Trophoblast cell (in vitro differentiated cells and primary cell): ENCODE data around the gene DAG1.

Experiments
- DNase-seq, 2 donors: peaks; one replicate each; pipeline ENCODE4 v3.0.0-alpha.2; 2016
- H2AFZ ChIP-seq: 2 replicates; pipeline ENCODE4 v1.6.1; 2013; ENCODE audit warnings: low read length, moderate library complexity, mild to moderate bottlenecking; ENCODE audit not compliant: insufficient read depth, poor library complexity
- H2AK5ac ChIP-seq: 2 replicates; pipeline ENCODE4 v1.6.1; 2013; ENCODE audit warnings: mild to moderate bottlenecking, low read length
- H2BK120ac ChIP-seq: 2 replicates; pipeline ENCODE4 v1.6.1; 2013; ENCODE audit warnings: low read length, mild to moderate bottlenecking, moderate library complexity; ENCODE audit not compliant: insufficient read depth, poor library complexity
- H2BK12ac ChIP-seq: 2 replicates; pipeline ENCODE4 v1.6.1; 2013; ENCODE audit warnings: mild to moderate bottlenecking, low read length, moderate library complexity
- H2BK5ac ChIP-seq: 2 replicates; pipeline ENCODE4 v1.6.1; 2013; ENCODE audit warnings: low read length, low read depth, moderate library complexity, mild to moderate bottlenecking; ENCODE audit not compliant: poor library complexity
- H3K14ac ChIP-seq: 2 replicates; pipeline ENCODE4 v1.6.1; 2013; ENCODE audit warnings: mild to moderate bottlenecking, low read length
- H3K18ac ChIP-seq: 2 replicates; pipeline ENCODE4 v1.6.1; 2013; ENCODE audit warnings: mild to moderate bottlenecking, low read length
- H3K23ac ChIP-seq: 2 replicates; pipeline ENCODE4 v1.6.1; 2013; ENCODE audit warnings: low read length
- H3K27ac ChIP-seq: 2 replicates; pipeline ENCODE4 v1.5.1; 2013; ENCODE audit warnings: low read depth, mild to moderate bottlenecking, inconsistent platforms, low read length, moderate library complexity
- H3K27me3 ChIP-seq: 2 replicates; pipeline ENCODE4 v1.6.1; 2013; ENCODE audit warnings: inconsistent platforms, mild to moderate bottlenecking, low read length, moderate library complexity; ENCODE audit not compliant: insufficient read depth
- H3K36me3 ChIP-seq, 2 experiments: 1 replicate in 1 of 2; 2 replicates in 1 of 2; pipeline ENCODE4 v1.6.1; 2013; ENCODE audit warnings: low read length in 2 of 2, mild to moderate bottlenecking in 2 of 2, moderate library complexity in 1 of 2; ENCODE audit not compliant: insufficient read depth in 2 of 2, control insufficient read depth in 1 of 2
- H3K4ac ChIP-seq: 2 replicates; pipeline ENCODE4 v1.6.1; 2013; ENCODE audit warnings: low read depth, mild to moderate bottlenecking, low read length, moderate library complexity
- H3K4me1 ChIP-seq, 2 experiments: 1 replicate in 1 of 2; 2 replicates in 1 of 2; pipeline ENCODE4 v1.6.1; 2013; ENCODE audit warnings: low read length in 2 of 2, mild to moderate bottlenecking in 2 of 2, moderate library complexity in 1 of 2; ENCODE audit not compliant: insufficient read depth in 2 of 2, control insufficient read depth in 1 of 2
- H3K4me2 ChIP-seq: 2 replicates; pipeline ENCODE4 v1.6.1; 2013; ENCODE audit warnings: inconsistent platforms, mild to moderate bottlenecking, low read length, moderate library complexity
- H3K4me3 ChIP-seq: 2 replicates; pipeline ENCODE4 v1.5.1; 2013; ENCODE audit warnings: mild to moderate bottlenecking, low read depth, low read length, inconsistent platforms
- H3K79me1 ChIP-seq: one replicate; pipeline ENCODE4 v1.6.1; 2013; ENCODE audit warnings: low read length
- H3K79me2 ChIP-seq: 2 replicates; pipeline ENCODE4 v1.6.1; 2013; ENCODE audit warnings: low read length, mild to moderate bottlenecking; ENCODE audit not compliant: control insufficient read depth, insufficient read depth, poor library complexity
- H3K9ac ChIP-seq: 2 replicates; pipeline ENCODE4 v1.6.1; 2013; ENCODE audit warnings: mild to moderate bottlenecking, low read length
- H3K9me3 ChIP-seq: 2 replicates; pipeline ENCODE4 v1.6.1; 2013; ENCODE audit warnings: low read depth, mild to moderate bottlenecking, control low read depth, inconsistent platforms, low read length; ENCODE audit not compliant: insufficient read depth
- H4K12ac ChIP-seq: 2 replicates; pipeline ENCODE4 v1.6.1; 2013; ENCODE audit warnings: low read depth, mild to moderate bottlenecking, low read length, moderate library complexity
- H4K8ac ChIP-seq: 2 replicates; pipeline ENCODE4 v1.6.1; 2013; ENCODE audit warnings: low read depth, mild to moderate bottlenecking, low read length, moderate library complexity
- H4K91ac ChIP-seq: one replicate; pipeline ENCODE4 v1.6.1; 2013; ENCODE audit warnings: low read depth, mild to moderate bottlenecking, low read length, moderate library complexity
- WGBS: extraction: QIAGEN DNeasy Blood & Tissue Kit; methylation state at CpG from one replicate; pipeline ENCODE4 v1.1.7; 2013; ENCODE audit warnings: missing lambda C conversion rate; ENCODE audit not compliant: insufficient read length, insufficient coverage; ENCODE audit errors: extremely low coverage; 5-methylcytosine and 5-hydroxymethylcytosine counted together

Gene DAG1

GRCh38 chr3:49509028-49509561 lies 39.0 kb downstream of the DAG1 start:
- Histone ChIP-seq H3K18ac (no peak overlapping the region), H4K8ac (no peak overlapping the region), H3K23ac (no peak overlapping the region), H3K4me2 (no peak overlapping the region), H2AFZ (no peak overlapping the region), H2AK5ac (no peak overlapping the region), H2BK12ac (no peak overlapping the region), H3K4me3 (no peak overlapping the region), H2BK5ac (no peak overlapping the region), H3K4me1 (peaks cover 5 to 8% of the 10 kb centered on the region in 2 experiments), H3K27ac (no peak overlapping the region), H3K36me3 (peaks cover 7 to 18% of the 10 kb centered on the region in 2 experiments), H4K12ac (no peak overlapping the region), H3K4ac (no peak overlapping the region), H3K27me3 (no peaks in the 10 kb centered on the region), H3K14ac (no peak overlapping the region), H3K79me2 (no peaks in the 10 kb centered on the region), H3K79me1 (peaks cover 10% of the 10 kb centered on the region), H2BK120ac (no peak overlapping the region), H3K9ac (no peak overlapping the region), H3K9me3 (no peaks in the 10 kb centered on the region), H4K91ac (no peak overlapping the region)
- DNase-seq = no peak
- no CpG with 5 or more reads among the region's 2 CpGs for WGBS

- H3K4me2 ChIP-seq = no peak overlapping the region
- H3K14ac ChIP-seq = no peak overlapping the region
- peaks cover 5 to 8% of the 10 kb centered on the region in 2 experiments for H3K4me1 ChIP-seq
- H4K12ac ChIP-seq = no peak overlapping the region
- no peak overlapping the region for H2BK12ac ChIP-seq
- no peak overlapping the region for H2BK5ac ChIP-seq
- DNase-seq = peak in 1 of 2 donors; percentile 40
- H2BK120ac ChIP-seq = no peak overlapping the region
- peak overlapping the region; percentile 39 for H3K27ac ChIP-seq
- no peaks in the 10 kb centered on the region for H3K9me3 ChIP-seq
- WGBS = no CpG with 5 or more reads among the region's 2 CpGs
- H2AK5ac ChIP-seq = no peak overlapping the region
- H3K4me3 ChIP-seq = no peak overlapping the region
- no peak overlapping the region for H2AFZ ChIP-seq
- no peak overlapping the region for H3K9ac ChIP-seq
- no peak overlapping the region for H4K91ac ChIP-seq
- peaks cover 21 to 30% of the 10 kb centered on the region in 2 experiments for H3K36me3 ChIP-seq
- H3K79me2 ChIP-seq = peaks cover 1% of the 10 kb centered on the region
- H3K4ac ChIP-seq = no peak overlapping the region
- peaks cover 10% of the 10 kb centered on the region for H3K79me1 ChIP-seq
- no peaks in the 10 kb centered on the region for H3K27me3 ChIP-seq
- H4K8ac ChIP-seq = no peak overlapping the region
- H3K23ac ChIP-seq = no peak overlapping the region
- H3K18ac ChIP-seq = no peak overlapping the region
Observed at GRCh38 chr3:49511639-49512038, 41.6 kb downstream of the DAG1 start.

GRCh38 chr3:49512781-49513355 lies 42.8 kb downstream of the DAG1 start:
- no CpG with 5 or more reads among the region's 1 CpG for WGBS
- Histone ChIP-seq H3K4me2 (peak overlapping the region; percentile 32), H2BK120ac (no peak overlapping the region), H2AK5ac (no peak overlapping the region), H3K4ac (no peak overlapping the region), H2BK12ac (no peak overlapping the region), H2BK5ac (peak overlapping the region; percentile 74), H3K27me3 (no peaks in the 10 kb centered on the region), H4K12ac (no peak overlapping the region), H4K8ac (no peak overlapping the region), H3K4me3 (no peak overlapping the region), H3K18ac (no peak overlapping the region), H3K4me1 (peaks cover 5 to 12% of the 10 kb centered on the region in 2 experiments), H3K9ac (no peak overlapping the region), H4K91ac (peak overlapping the region; percentile 46), H3K9me3 (no peaks in the 10 kb centered on the region), H3K23ac (no peak overlapping the region), H2AFZ (no peak overlapping the region), H3K27ac (peak overlapping the region; percentile 81), H3K79me1 (peaks cover 10% of the 10 kb centered on the region), H3K36me3 (peaks cover 25 to 39% of the 10 kb centered on the region in 2 experiments), H3K79me2 (peaks cover 1% of the 10 kb centered on the region), H3K14ac (peak overlapping the region; percentile 50)
- DNase-seq = peak; percentile 84 to 96

GRCh38 chr3:49513494-49514124 lies 43.5 kb downstream of the DAG1 start:
- Histone ChIP-seq H4K8ac (peak overlapping the region; percentile 2), H3K4me3 (no peak overlapping the region), H3K18ac (peak overlapping the region; percentile 3), H3K9ac (no peak overlapping the region), H3K27ac (peak overlapping the region; percentile 81), H3K79me2 (peaks cover 1% of the 10 kb centered on the region), H3K79me1 (peaks cover 10% of the 10 kb centered on the region), H2BK120ac (peak overlapping the region; percentile 72), H3K4me2 (no peak overlapping the region), H3K27me3 (no peaks in the 10 kb centered on the region), H3K36me3 (peaks cover 30 to 46% of the 10 kb centered on the region in 2 experiments), H2BK12ac (peak overlapping the region; percentile 37), H3K9me3 (no peaks in the 10 kb centered on the region), H2BK5ac (peak overlapping the region; percentile 74), H3K14ac (peak overlapping the region; percentile 36), H2AK5ac (peak overlapping the region; percentile 3), H3K23ac (no peak overlapping the region), H3K4me1 (peaks cover 5 to 12% of the 10 kb centered on the region in 2 experiments), H2AFZ (no peak overlapping the region), H3K4ac (peak overlapping the region; percentile 8), H4K12ac (no peak overlapping the region), H4K91ac (peak overlapping the region; percentile 46)
- DNase-seq = peak in 1 of 2 donors; percentile 74
- no CpG with 5 or more reads among the region's 4 CpGs for WGBS
